ENCODE results near the gene ACER2. TPM values are rescaled to one million over a fixed set of nuclear protein-coding genes. Genes with fewer than 3 reads are reported as not detected.

ACER2 gene
- total and polyA plus RNA-seq, 2 experiments from 2014 or later: 0.87 to 14.6 TPM

GRCh38 chr9:19497276-19497675 lies 88.5 kb downstream of the ACER2 start:
- Mint-ChIP-seq H3K27me3 (ENCODE audit: insufficient read depth, low read depth, poor library complexity) (peaks cover 4% of the 10 kb centered on the region), H3K36me3 (ENCODE audit: low read depth) (no peaks in the 10 kb centered on the region; the same call in 2 of the 3 replicates), H3K9me3 (peaks cover 10% of the 10 kb centered on the region; the same call in 2 of the 3 replicates), H3K4me3 (no peak overlapping the region), H3K27ac (no peak overlapping the region), H3K4me1 (peaks cover 3% of the 10 kb centered on the region; the same call in 1 of the 3 replicates)
- no peaks in the 10 kb centered on the region for H3K36me3 ChIP-seq (ENCODE audit: insufficient read depth)
- ATAC-seq (no peak), DNase-seq (ENCODE audit: low spot score) (no peak)
- no peaks in the 10 kb centered on the region for H3K79me2 ChIP-seq (replicated peaks; ENCODE audit: insufficient read depth)
- TF ChIP-seq EZH2phosphoT487 (IDR thresholded peaks at IDR 0.05; ENCODE audit: unreplicated experiment) (no peak), EZH2 (IDR thresholded peaks at IDR 0.05; ENCODE audit: low read depth, unreplicated experiment) (no peak), ZNF331 (CRISPR knock-in tag; IDR thresholded peaks at IDR 0.05; ENCODE audit: low read depth) (no peak), ETS1 (IDR thresholded peaks at IDR 0.05) (no peak), ZNF462 (CRISPR knock-in tag; IDR thresholded peaks at IDR 0.05) (no peak), JUNB (IDR thresholded peaks at IDR 0.05; ENCODE audit: unreplicated experiment) (no peak), CTCF (conservative IDR thresholded peaks at IDR 0.05; ENCODE audit: low read depth in 2 of 2) (no peak)
- no peak overlapping the region for H2AFZ ChIP-seq
- H4K20me1 ChIP-seq (replicated peaks; ENCODE audit: insufficient read depth): no peaks in the 10 kb centered on the region
- H3K27me3 ChIP-seq (ENCODE audit: insufficient read depth): no peaks in the 10 kb centered on the region
- no peak overlapping the region for H3K27ac ChIP-seq (ENCODE audit: low read depth)
- no peaks in the 10 kb centered on the region for H3F3A ChIP-seq (replicated peaks; ENCODE audit: low read depth)
- H3K4me3 ChIP-seq: no peak overlapping the region
- H3K9me2 ChIP-seq (ENCODE audit: insufficient read depth): no peaks in the 10 kb centered on the region
- no peaks in the 10 kb centered on the region for H3K4me1 ChIP-seq (ENCODE audit: insufficient read depth)
- H3K4me2 ChIP-seq: no peak overlapping the region

Data from GM23338 (cell line).